T-helper 1 cell treated with Interleukin-12 subunit alpha and Interleukin-12 subunit beta and Interleukin-4 antibody, amounts not matched to agents 30 ng/mL and 1 ng/mL, for 36 hours (primary cell): ENCODE data around the gene ZDHHC12. TPM values are rescaled to one million over a fixed set of nuclear protein-coding genes. Genes with fewer than 3 reads are reported as not detected.

Experiments
- intact Hi-C: fragments of 100-400 bp; cut with micrococcal nuclease; formaldehyde crosslinking; loops from one replicate; pipeline ENCODE4 v1.15.1; 2024
- total RNA-seq: library from RNA; stranded (reverse); gene quantifications from 2 replicates; pipeline ENCODE4 v1.2.3, GENCODE V29; 2022

Gene ZDHHC12
- total RNA-seq, 1 donor from 2014 or later: 68.7 TPM

- intact Hi-C loops: no loop called here
Observed at GRCh38 chr9:128731093-128731492, 7.2 kb upstream of the ZDHHC12 start.

- intact Hi-C loops: no loop called here
Observed at GRCh38 chr9:128729766-128730517, 6.0 kb upstream of the ZDHHC12 start.

GRCh38 chr9:128729302-128729701 is 5.4 kb upstream of the ZDHHC12 start:
- intact Hi-C loops: no loop called here

DNA sequence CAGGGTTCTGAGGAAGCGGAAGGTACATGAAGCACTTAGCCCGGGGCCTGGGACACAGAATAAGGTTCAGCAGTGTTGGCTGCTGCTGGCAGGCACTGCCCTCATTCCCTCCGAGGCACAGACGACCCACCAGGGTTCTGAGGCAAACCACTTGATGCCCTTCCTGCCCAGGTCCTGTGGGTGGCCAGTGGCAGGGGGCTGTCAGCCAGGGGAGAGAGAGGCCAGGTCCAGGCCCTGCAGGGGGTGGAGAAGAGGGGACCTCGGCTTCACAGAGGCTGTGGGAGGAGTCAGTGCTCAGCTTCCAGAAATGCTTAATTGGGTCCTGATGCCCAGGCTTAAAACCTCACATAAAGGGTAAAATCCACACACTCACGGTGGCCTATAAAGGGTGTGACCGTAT is 4.4 kb upstream of the ZDHHC12 start:
- intact Hi-C loops: no loop called here

GRCh38 chr9:128727640-128728248 is 3.8 kb upstream of the ZDHHC12 start:
- intact Hi-C loops: no loop called here

- intact Hi-C loops: loop anchor here (1.0 to 2.0 kb wide), 17 partner anchors 22 to 596 kb away; partner anchors contain the start of genes DOLK, DYNC2I2, ENDOG and GOLGA2
Observed at GRCh38 chr9:128724744-128725211, 851 bp upstream of the ZDHHC12 start.

DNA sequence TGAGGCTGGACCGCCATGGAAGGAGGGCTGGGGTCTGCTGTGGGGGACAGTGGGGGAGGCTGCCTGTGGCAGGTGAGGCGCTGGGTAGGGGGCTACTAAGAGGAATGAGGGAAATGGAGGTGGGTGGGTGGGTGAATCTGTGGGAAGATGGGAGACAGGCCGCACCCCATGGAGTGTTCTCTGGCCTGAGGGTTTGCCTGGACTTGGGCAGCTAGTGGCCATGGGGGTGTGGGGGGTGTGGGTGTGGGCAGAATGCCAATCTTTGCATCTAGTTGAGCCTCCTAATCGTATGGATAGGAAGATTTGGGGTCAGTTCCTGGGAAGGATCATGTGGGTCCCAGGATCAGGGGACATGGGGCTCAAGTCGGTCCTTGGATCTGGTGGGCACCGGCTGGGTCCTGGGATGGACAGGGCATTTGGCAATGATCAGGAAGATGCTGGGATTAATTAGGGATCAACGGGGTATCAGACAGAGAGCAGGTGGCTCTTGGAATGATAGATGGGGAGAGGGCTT is 518 bp downstream of the ZDHHC12 start:
- intact Hi-C loops: no loop called here

DNA sequence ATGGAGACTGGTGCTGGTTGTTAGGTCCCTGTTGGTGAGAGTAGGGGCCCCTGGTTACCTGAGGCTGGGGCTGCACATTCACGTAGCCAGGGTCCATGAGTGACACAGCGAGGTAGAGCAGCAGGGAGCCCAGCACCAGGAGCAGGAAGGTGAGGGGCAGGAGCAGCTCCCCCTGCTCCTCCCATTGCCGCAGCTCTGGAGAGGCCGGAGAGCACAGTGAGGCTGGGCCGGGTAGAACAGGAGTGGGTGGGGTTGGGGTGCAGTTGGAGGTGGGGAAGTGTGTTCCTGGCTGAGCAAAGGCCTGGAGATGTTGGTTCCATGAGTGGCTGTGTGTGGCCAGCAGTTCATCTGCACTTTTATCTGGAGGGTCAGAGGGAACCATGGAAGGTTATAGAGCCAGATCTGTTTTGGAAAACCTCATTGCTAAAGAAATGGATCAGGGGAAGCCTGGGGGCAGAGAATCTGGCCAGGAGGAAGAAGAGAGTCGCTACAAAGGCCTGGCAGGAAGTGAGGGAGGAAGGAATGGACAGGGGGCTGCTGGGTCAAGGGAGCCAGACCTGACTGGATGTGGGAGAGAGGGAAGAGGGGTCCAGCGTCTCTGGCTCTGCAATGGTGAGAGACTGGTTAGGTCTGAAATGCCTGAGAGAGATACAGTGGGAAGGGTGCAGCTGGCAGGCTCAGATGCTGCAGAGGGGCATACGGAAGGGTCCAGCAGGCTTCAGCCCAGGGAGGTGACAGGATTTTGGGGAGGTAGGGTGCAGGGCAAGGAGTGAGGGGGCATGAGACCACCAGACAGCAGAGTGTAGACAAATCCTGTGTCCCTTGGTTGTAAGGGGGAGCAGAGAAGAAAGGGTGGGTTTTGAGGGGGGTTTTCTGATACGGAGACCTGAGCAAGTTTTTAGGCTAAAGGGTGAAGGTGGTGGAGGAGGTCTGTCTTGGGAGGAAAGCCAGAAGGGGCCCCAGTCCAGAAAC is 1.3 kb downstream of the ZDHHC12 start:
- intact Hi-C loops: no loop called here

- intact Hi-C loops: no loop called here
Observed at GRCh38 chr9:128721487-128722010, 2.4 kb downstream of the ZDHHC12 start.

DNA sequence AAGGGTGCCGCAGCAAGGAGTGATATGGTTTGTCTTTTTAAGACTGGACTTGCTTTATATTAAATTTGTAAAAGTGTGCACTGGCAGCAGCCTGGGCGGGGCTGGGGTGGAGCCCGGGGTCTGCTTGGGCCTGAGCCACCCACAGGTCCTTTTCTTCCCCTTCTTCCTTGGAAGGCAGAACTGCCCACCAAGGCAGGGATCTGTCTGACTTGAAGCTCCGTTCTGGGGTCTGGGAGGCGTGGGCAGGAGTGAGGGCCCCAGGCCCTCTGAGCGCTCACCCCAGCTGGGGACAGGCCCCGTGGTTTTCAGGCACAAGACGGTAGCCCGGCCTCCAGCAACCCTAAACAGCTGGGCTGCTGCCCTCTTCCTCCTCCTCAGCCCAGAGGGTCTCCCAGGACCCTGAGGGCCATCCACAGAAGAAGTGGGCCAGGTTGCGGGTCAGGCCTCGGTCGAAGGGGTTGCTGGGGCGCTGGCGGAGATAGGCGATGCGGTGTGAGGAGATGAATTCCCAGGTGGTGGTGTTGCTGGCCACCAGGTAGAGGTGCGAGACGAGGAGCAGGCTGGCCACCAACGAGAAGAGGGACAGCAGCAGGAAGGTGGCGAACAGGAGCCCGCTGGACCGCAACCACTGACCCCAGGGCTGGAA is 3.0 kb downstream of the ZDHHC12 start:
- intact Hi-C loops: no loop called here

- intact Hi-C loops: no loop called here
Observed at GRCh38 chr9:128719919-128720605, 3.9 kb downstream of the ZDHHC12 start.

- intact Hi-C loops: no loop called here
Observed at GRCh38 chr9:128718475-128718874, 5.5 kb downstream of the ZDHHC12 start.

- intact Hi-C loops: no loop called here
Observed at GRCh38 chr9:128718047-128718446, 5.9 kb downstream of the ZDHHC12 start.

DNA sequence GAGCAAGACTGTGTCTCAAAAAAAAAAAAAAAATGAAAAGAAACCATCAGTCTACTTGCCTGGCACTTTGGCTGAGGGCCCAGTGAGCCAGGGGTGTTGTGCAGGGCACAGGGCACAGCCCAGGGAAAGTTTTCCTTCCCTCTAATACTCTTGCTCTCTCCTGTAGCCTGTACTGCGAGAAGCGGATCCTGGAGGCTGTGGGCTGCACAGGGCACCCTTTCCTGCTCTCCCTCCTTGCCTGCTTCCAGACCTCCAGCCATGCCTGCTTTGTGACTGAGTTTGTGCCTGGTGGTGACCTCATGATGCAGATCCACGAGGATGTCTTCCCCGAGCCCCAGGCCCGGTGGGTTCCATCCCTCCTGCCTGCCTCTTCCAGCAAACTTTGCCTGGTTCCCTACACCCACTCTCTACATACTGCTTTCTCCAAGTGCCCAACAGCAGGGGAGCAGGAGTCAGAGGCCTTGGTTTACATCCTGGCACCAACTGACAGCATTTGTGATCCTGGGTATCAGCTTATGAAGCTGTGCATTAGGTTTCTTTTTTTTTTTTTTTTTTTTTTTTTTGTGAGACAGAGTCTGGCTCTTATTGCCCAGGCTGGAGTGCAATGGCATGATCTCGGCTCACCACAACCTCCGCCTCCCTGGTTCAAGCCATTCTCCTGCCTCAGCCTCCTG is 7.2 kb downstream of the ZDHHC12 start:
- intact Hi-C loops: no loop called here

DNA sequence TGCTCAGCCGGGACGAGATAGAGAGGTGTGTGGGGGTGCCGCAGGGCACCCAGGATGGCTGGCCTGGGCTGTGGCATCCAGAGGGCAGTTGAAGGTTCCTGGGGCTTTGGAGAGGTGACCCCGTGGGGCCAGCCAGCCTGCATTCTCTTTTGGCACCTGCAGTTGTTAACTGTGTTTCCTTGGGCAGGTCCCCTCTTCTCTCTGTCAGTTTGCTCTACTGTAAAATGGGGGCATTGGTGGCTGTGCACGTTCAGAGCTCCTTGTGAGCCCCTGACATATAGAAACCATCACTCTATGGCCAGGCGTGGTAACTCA is 8.5 kb downstream of the ZDHHC12 start:
- intact Hi-C loops: no loop called here

- intact Hi-C loops: no loop called here
Observed at GRCh38 chr9:128714586-128715435, 9.1 kb downstream of the ZDHHC12 start.

DNA sequence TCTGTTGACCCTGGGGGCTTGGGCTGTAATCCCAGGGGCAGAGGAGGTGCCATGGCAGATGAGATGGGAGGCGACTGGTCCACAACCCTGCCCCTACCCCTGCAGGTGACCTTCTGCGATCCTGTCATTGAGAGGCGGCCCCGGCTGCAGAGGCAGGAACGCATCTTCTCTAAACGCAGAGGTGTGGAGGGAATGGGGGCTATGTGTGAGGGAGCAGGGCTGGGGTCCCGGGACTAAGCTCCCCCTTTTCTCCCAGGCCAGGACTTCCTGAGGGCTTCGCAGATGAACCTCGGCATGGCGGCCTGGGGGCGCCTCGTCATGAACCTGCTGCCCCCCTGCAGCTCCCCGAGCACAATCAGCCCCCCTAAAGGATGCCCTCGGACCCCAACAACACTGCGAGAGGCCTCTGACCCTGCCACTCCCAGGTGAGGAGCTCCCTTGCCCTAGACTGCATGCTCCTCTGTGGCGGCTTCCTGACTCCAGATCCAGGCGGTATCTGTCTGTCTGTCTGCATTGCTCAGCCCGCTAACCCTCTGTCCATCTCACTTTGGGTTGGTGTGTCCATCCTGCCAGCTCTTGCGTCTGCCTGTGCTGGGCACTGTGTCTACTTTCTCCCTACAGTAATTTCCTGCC is 9.9 kb downstream of the ZDHHC12 start:
- intact Hi-C loops: no loop called here

GRCh38 chr9:128713411-128713780 is 10.5 kb downstream of the ZDHHC12 start:
- intact Hi-C loops: no loop called here
